Gastroesophageal sphincter (tissue), 4 donors: ENCODE measurements around the gene MCUR1. TPM values are rescaled to one million over a fixed set of nuclear protein-coding genes. Genes with fewer than 3 reads are reported as not detected.

Experiments used
- ATAC-seq: fragments of 150-250 bp; one replicate; pipeline ENCODE4 v1.9.1; 2016; ENCODE audit warnings: mild to moderate bottlenecking, moderate library complexity
- H3K27ac ChIP-seq, 4 donors: fragments of 200-600 bp; sonication (generic) in 3 of 4; 1 replicate in 3 of 4; 2 replicates in 1 of 4; pipeline ENCODE4 v1.5.1; 2016 to 2019
- H3K27me3 ChIP-seq: fragments of 200-600 bp; sonication (generic); one replicate; pipeline ENCODE4 v1.5.1; 2019
- H3K36me3 ChIP-seq, 2 donors: fragments of 200-600 bp; sonication (generic); one replicate each; pipeline ENCODE4 v1.5.1; 2019; ENCODE audit warnings: control low read depth in 1 of 2
- H3K4me1 ChIP-seq, 3 donors: fragments of 200-600 bp; sonication (generic); 1 replicate in 2 of 3; 2 replicates in 1 of 3; pipeline ENCODE4 v1.5.1; 2016 to 2019; ENCODE audit warnings: control low read depth in 2 of 3
- H3K4me3 ChIP-seq, 2 donors: fragments of 200-600 bp; sonication (generic); one replicate each; pipeline ENCODE4 v1.5.1; 2019; ENCODE audit warnings: mild to moderate bottlenecking in 1 of 2, moderate library complexity in 1 of 2
- H3K9me3 ChIP-seq, 3 donors: fragments of 200-600 bp; sonication (generic); one replicate each; pipeline ENCODE4 v1.5.1; 2017 to 2019; ENCODE audit warnings: control low read depth in 2 of 3
- CTCF ChIP-seq, 4 experiments: fragments of 200-600 bp in 2 of 4; fragments of 450-650 bp in 2 of 4; sonication (generic) in 1 of 4; IDR thresholded peaks; one replicate each; pipeline ENCODE4 v1.5.1; 2017 to 2019; ENCODE audit warnings: antibody characterized with exemption in 4 of 4, mild to moderate bottlenecking in 2 of 4, moderate library complexity in 2 of 4
- EP300 ChIP-seq: sonication (generic); formaldehyde crosslinking; IDR thresholded peaks from one replicate; pipeline ENCODE4 v1.6.1; 2017; ENCODE audit warnings: antibody characterized with exemption, mild to moderate bottlenecking
- POLR2A ChIP-seq, 2 donors: fragments of 450-650 bp; IDR thresholded peaks; one replicate each; pipeline ENCODE4 v1.6.1; 2017; ENCODE audit warnings: antibody characterized with exemption in 2 of 2, mild to moderate bottlenecking in 2 of 2, moderate library complexity in 1 of 2
- POLR2AphosphoS5 ChIP-seq: sonication (generic); formaldehyde crosslinking; IDR thresholded peaks from one replicate; pipeline ENCODE4 v1.6.1; 2017; ENCODE audit warnings: antibody characterized with exemption
- WGBS, 2 donors: methylation state at CpG; one replicate each; pipeline ENCODE4 v1.1.5; 2018; ENCODE audit warnings: low coverage in 1 of 2; 5-methylcytosine and 5-hydroxymethylcytosine counted together
- total RNA-seq, 4 donors: library from RNA; depleted of rRNA; stranded (reverse); fragments of >200 nt; gene quantifications; one replicate each; pipeline ENCODE4 v1.1.0, GENCODE V29; 2016

The MCUR1 gene
- total RNA-seq, 4 donors from 2014 or later: 8.5 to 18.6 (median 11.9) TPM

DNA sequence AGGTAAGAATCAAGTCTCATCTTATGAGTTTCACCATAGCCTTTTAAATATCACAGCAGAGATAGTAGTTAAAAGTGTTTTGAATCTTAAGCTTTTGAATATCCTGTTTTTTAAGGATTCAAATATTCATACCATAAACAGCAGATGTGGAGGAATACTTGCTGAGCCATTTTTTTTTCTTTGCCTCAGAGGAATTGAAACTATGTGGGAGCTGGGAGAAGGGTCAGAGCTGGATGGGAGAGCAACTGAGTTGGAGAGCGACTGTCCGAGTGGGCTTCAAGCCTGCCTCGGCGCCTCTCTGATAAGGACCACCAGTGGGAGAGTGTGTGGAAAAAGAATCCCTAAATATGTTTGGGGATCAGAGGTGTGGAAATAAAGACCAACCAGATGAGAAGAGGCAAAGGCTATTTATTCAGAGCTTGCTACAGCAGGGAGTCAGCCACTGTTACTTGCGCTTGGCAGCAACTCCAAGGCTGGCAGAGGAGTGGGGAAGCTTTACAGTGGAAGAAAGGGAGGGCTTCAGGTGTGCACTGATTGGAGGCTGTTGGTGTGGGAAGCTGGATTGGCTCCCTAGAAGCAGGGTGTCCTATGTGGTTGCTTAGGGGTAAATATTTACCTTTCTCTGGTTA lies 34.3 kb upstream of the MCUR1 start:
- ATAC-seq: no peak
- Histone ChIP-seq H3K36me3 (no peaks in the 10 kb centered on the region), H3K9me3 (no peaks in the 10 kb centered on the region), H3K27ac (no peak overlapping the region), H3K27me3 (peaks cover 14% of the 10 kb centered on the region), H3K4me1 (peaks cover 0 to 5% (median 0%) of the 10 kb centered on the region in 3 donors), H3K4me3 (no peak overlapping the region)
- no peak for TF ChIP-seq POLR2A (IDR thresholded peaks at IDR 0.05)
- no peak for TF ChIP-seq CTCF (IDR thresholded peaks at IDR 0.05)
- TF ChIP-seq POLR2AphosphoS5: no peak
- no peak for TF ChIP-seq EP300
- WGBS, 2 donors: 31 to 36% methylated on average over 5 of the region's 5 CpGs

DNA sequence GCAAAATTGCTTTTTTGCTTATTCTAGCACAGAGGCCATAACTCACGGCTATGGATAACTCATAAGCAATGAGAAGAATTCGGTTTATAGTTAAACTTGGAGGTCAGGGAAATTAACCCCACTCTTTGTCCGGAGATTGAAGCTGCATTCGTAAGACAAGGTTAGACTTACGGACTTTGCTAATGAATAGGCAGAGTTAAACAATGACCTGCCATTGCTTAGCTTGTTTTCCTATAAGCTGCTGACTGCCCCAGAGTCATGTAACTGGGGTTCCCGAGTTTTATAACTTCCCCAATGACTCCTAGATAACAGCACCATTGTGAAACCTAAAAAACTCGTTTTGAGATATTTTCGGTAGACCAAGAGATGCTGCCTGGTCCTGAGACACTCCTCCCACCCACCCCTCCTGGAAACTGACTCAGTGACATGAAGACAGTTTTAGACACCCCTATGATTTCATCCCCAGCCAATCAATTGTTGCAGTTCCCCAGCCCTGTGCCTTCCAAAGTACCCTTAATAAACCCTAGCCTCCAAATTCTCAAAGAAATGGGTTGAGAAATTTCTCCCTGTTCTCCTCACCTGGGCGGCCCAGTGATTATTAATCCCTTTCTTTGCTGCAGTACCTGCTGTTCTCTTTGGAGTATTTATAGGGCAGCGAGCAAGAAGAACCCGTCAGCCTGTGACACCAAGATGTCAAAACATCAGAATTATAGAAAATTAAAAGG lies 33.1 kb upstream of the MCUR1 start:
- WGBS, 2 donors: 75 to 80% methylated on average over 8 to 9 of the region's 11 CpGs
- peaks cover 0 to 5% (median 0%) of the 10 kb centered on the region in 3 donors for H3K4me1 ChIP-seq
- TF ChIP-seq POLR2AphosphoS5 (no peak), EP300 (no peak), POLR2A (IDR thresholded peaks at IDR 0.05) (no peak), CTCF (IDR thresholded peaks at IDR 0.05) (no peak)

GRCh38 chr6:13846841-13847240 lies 32.5 kb upstream of the MCUR1 start:
- Histone ChIP-seq H3K4me1 (peaks cover 0 to 5% (median 0%) of the 10 kb centered on the region in 3 donors), H3K27me3 (peaks cover 7% of the 10 kb centered on the region), H3K36me3 (no peaks in the 10 kb centered on the region), H3K4me3 (no peak overlapping the region), H3K27ac (no peak overlapping the region), H3K9me3 (no peaks in the 10 kb centered on the region)
- ATAC-seq: no peak
- WGBS, 2 donors: 71 to 78% methylated on average over 11 to 13 of the region's 13 CpGs
- TF ChIP-seq CTCF (IDR thresholded peaks at IDR 0.05): no peak

More for the DNA sequence above, 33.1 kb upstream of the MCUR1 start:
- Histone ChIP-seq H3K9me3 (no peaks in the 10 kb centered on the region), H3K27ac (no peak overlapping the region), H3K36me3 (no peaks in the 10 kb centered on the region), H3K27me3 (peaks cover 7% of the 10 kb centered on the region), H3K4me3 (no peak overlapping the region)
- no peak for ATAC-seq

- peaks cover 6% of the 10 kb centered on the region for H3K27me3 ChIP-seq
- H3K27ac ChIP-seq: no peak overlapping the region
- no peaks in the 10 kb centered on the region for H3K36me3 ChIP-seq
- no peaks in the 10 kb centered on the region for H3K9me3 ChIP-seq
- WGBS, 2 donors: 75 to 100% methylated on average over 2 to 3 of the region's 5 CpGs
- no peak for ATAC-seq
- no peak overlapping the region for H3K4me3 ChIP-seq
- no peak for TF ChIP-seq POLR2AphosphoS5
- no peaks in the 10 kb centered on the region for H3K4me1 ChIP-seq
Observed at GRCh38 chr6:13841936-13842335, 27.6 kb upstream of the MCUR1 start.

- 52 to 79% methylated on average over 2 of the region's 3 CpGs for WGBS, 2 donors
- Histone ChIP-seq H3K36me3 (no peaks in the 10 kb centered on the region), H3K27me3 (no peaks in the 10 kb centered on the region), H3K4me3 (no peak overlapping the region), H3K4me1 (no peaks in the 10 kb centered on the region), H3K9me3 (no peaks in the 10 kb centered on the region), H3K27ac (no peak overlapping the region)
- no peak for ATAC-seq
- no peak for TF ChIP-seq CTCF (IDR thresholded peaks at IDR 0.05)
- TF ChIP-seq POLR2AphosphoS5: no peak
- no peak for TF ChIP-seq EP300
- TF ChIP-seq POLR2A (IDR thresholded peaks at IDR 0.05): no peak
Observed at GRCh38 chr6:13838616-13839015, 24.3 kb upstream of the MCUR1 start.
